ENCODE measurements around the gene SLC26A11. TPM values are rescaled to one million over a fixed set of nuclear protein-coding genes. Genes with fewer than 3 reads are reported as not detected.

Gene SLC26A11
- total RNA-seq, 4 donors from 2014 or later = 13.2 to 24.7 (median 17.0) TPM

DNA sequence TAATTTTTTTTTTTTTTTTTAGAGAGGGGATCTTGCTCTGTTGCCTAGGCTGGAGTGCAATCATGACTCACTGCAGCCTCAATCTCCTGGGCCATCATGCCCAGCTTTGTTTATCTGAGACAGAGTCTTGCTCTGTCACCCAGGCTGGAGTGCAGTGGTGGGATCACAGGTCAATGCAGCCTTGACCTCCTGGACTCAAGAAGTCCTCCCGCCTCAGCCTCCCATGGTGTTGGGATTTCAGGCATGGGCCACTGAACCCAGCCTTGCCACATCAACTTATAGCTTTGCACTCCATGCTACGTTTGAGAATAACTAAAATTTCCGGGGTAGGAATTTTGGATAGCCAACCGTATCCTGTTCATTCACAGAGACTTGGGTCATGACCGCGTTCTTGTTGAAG lies 71.0 kb downstream of the SLC26A11 start:
- no peaks in the 10 kb centered on the region for H3K4me1 ChIP-seq
- WGBS, 2 donors (ENCODE audit: low coverage in 1 of 2) = 95 to 96% methylated on average over 3 to 6 of the region's 6 CpGs
- peaks cover 0 to 65% (median 30%) of the 10 kb centered on the region in 4 donors for H3K36me3 ChIP-seq
- no peak for TF ChIP-seq EP300 (IDR thresholded peaks at IDR 0.05; ENCODE audit: low read depth)
- no peak for TF ChIP-seq POLR2A (IDR thresholded peaks at IDR 0.05)
- H3K27ac ChIP-seq = no peak overlapping the region
- in situ Hi-C loops (cut with MboI; ENCODE audit: low pct_ligation_motif_present in 1 of 4, low pct_unique_long_range_greater_than_20kb in 1 of 4, low sequenced_read_pairs in 3 of 4) (no loop called here), intact Hi-C loops (cut with DNase I; ENCODE audit: low total_unique reads) (no loop called here)
- H3K27me3 ChIP-seq = no peaks in the 10 kb centered on the region
- DNase-seq = no peak
- no peaks in the 10 kb centered on the region for H3K9me3 ChIP-seq
- H3K4me3 ChIP-seq = no peak overlapping the region

DNA sequence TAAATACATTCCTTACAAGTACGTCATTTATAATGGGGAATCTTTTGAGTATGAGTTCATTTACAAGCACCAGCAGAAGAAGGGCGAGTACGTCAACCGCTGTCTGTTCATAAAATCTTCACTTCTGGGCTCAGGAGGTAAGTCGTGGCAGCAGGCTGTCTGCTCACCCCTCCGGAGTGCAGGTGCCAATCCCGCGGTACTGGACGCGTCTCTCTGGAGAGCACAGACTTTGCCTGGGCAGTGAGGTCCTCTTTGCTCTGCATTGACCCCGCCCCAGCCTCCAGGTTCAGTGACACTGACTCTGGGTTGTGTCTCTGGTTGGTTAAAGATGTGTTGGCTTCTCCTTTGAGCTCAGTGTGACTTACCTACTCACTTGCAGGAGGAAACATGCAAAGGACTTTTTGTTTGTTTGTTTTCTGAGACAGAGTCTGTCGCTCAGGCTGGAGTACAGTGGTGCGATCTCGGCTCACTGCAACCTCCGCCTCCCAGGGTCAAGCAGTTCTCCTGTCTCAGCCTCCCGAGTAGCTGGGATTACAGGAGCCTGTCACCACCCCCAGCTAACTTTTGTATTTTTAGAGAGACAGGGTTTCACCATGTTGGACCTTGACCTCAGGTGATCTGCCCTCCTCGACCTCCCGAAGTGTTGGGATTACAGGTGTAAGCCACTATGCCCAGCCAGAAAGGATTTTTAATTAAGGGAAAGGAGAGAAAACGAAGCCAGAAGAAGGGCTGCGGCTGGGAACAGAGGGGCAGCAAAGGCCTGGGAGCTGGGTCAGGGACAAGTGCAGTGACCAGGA lies 71.7 kb downstream of the SLC26A11 start:
- TF ChIP-seq POLR2AphosphoS5 (IDR thresholded peaks at IDR 0.05) (no peak), CTCF (IDR thresholded peaks at IDR 0.05) (no peak)
- WGBS, 2 donors (ENCODE audit: low coverage in 1 of 2) = 94 to 98% methylated on average over 9 to 20 of the region's 20 CpGs
- H3K36me3 ChIP-seq = peaks cover 0 to 69% (median 33%) of the 10 kb centered on the region in 4 donors
- no peak overlapping the region for H3K27ac ChIP-seq
- no peak for DNase-seq
- H3K27me3 ChIP-seq = no peaks in the 10 kb centered on the region
- intact Hi-C loops (cut with DNase I; ENCODE audit: low total_unique reads) = no loop called here
- in situ Hi-C loops (cut with MboI; ENCODE audit: low pct_ligation_motif_present in 1 of 4, low pct_unique_long_range_greater_than_20kb in 1 of 4, low sequenced_read_pairs in 3 of 4) = no loop called here
- H3K9me3 ChIP-seq = no peaks in the 10 kb centered on the region
- H3K4me1 ChIP-seq = no peaks in the 10 kb centered on the region
- no peak overlapping the region for H3K4me3 ChIP-seq

GRCh38 chr17:80292521-80292971 lies 72.3 kb downstream of the SLC26A11 start:
- no peak for DNase-seq
- peaks cover 0 to 76% (median 36%) of the 10 kb centered on the region in 4 donors for H3K36me3 ChIP-seq
- no peak overlapping the region for H3K27ac ChIP-seq
- H3K4me3 ChIP-seq = no peak overlapping the region
- intact Hi-C loops (cut with DNase I; ENCODE audit: low total_unique reads) = no loop called here
- no peaks in the 10 kb centered on the region for H3K27me3 ChIP-seq
- 97% methylated on average over 10 of the region's 10 CpGs; no CpG with 5 or more reads in 1 of the 2 donors for WGBS, 2 donors (ENCODE audit: low coverage in 1 of 2)
- H3K9me3 ChIP-seq = no peaks in the 10 kb centered on the region
- H3K4me1 ChIP-seq = no peaks in the 10 kb centered on the region
- in situ Hi-C loops (cut with MboI; ENCODE audit: low pct_ligation_motif_present in 1 of 4, low pct_unique_long_range_greater_than_20kb in 1 of 4, low sequenced_read_pairs in 3 of 4) = no loop called here
- TF ChIP-seq EP300 (IDR thresholded peaks at IDR 0.05; ENCODE audit: low read depth) (no peak), POLR2A (IDR thresholded peaks at IDR 0.05) (no peak), CTCF (IDR thresholded peaks at IDR 0.05) (no peak), POLR2AphosphoS5 (IDR thresholded peaks at IDR 0.05) (no peak)

- peak; percentile 20 for DNase-seq
- TF ChIP-seq POLR2A (IDR thresholded peaks at IDR 0.05) (no peak), EP300 (IDR thresholded peaks at IDR 0.05; ENCODE audit: low read depth) (no peak), POLR2AphosphoS5 (IDR thresholded peaks at IDR 0.05) (no peak), CTCF (IDR thresholded peaks at IDR 0.05) (no peak)
- no peak overlapping the region for H3K4me3 ChIP-seq
- H3K27me3 ChIP-seq = no peaks in the 10 kb centered on the region
- peak overlapping the region in 1 of 4 donors; percentile 2 for H3K27ac ChIP-seq
- WGBS, 2 donors (ENCODE audit: low coverage in 1 of 2) = 83% methylated on average over 7 of the region's 7 CpGs; no CpG with 5 or more reads in 1 of the 2 donors
- intact Hi-C loops (cut with DNase I; ENCODE audit: low total_unique reads) = no loop called here
- in situ Hi-C loops (cut with MboI; ENCODE audit: low pct_ligation_motif_present in 1 of 4, low pct_unique_long_range_greater_than_20kb in 1 of 4, low sequenced_read_pairs in 3 of 4) = no loop called here
- H3K9me3 ChIP-seq = no peaks in the 10 kb centered on the region
- peaks cover 0 to 73% (median 36%) of the 10 kb centered on the region in 4 donors for H3K36me3 ChIP-seq
- no peaks in the 10 kb centered on the region for H3K4me1 ChIP-seq
Measured at GRCh38 chr17:80294210-80294609, 74.0 kb downstream of the SLC26A11 start.

All from transverse colon (tissue), 4 donors.